Measurements from ENCODE around the gene MEF2D.

The MEF2D gene

GRCh38 chr1:156430866-156431265, 69.7 kb downstream of the MEF2D start:
- H3K27me3 ChIP-seq (ENCODE audit: insufficient read depth, poor library complexity, severe bottlenecking): peaks cover 99% of the 10 kb centered on the region
- no peak overlapping the region for H3K4me3 ChIP-seq (ENCODE audit: severe bottlenecking)
- H3K36me3 ChIP-seq (ENCODE audit: low read depth): no peaks in the 10 kb centered on the region
- no peak overlapping the region for H3K27ac ChIP-seq (ENCODE audit: poor library complexity, severe bottlenecking)
- no peaks in the 10 kb centered on the region for H3K4me1 ChIP-seq (ENCODE audit: insufficient read depth, poor library complexity, severe bottlenecking)
- no peak for TF ChIP-seq CTCF (IDR thresholded peaks at IDR 0.05; ENCODE audit: poor library complexity, severe bottlenecking)
- ATAC-seq (ENCODE audit: low read depth) (no peak), DNase-seq (ENCODE audit: low spot score) (no peak)
- H3K9me3 ChIP-seq (ENCODE audit: severe bottlenecking): no peaks in the 10 kb centered on the region

GRCh38 chr1:156430303-156430702, 70.3 kb downstream of the MEF2D start:
- ATAC-seq (ENCODE audit: low read depth) (no peak), DNase-seq (ENCODE audit: low spot score) (no peak)
- Histone ChIP-seq H3K9me3 (ENCODE audit: severe bottlenecking) (no peaks in the 10 kb centered on the region), H3K27ac (ENCODE audit: poor library complexity, severe bottlenecking) (no peak overlapping the region), H3K4me3 (ENCODE audit: severe bottlenecking) (no peak overlapping the region), H3K4me1 (ENCODE audit: insufficient read depth, poor library complexity, severe bottlenecking) (no peaks in the 10 kb centered on the region), H3K36me3 (ENCODE audit: low read depth) (no peaks in the 10 kb centered on the region), H3K27me3 (ENCODE audit: insufficient read depth, poor library complexity, severe bottlenecking) (peaks cover 99% of the 10 kb centered on the region)
- no peak for TF ChIP-seq CTCF (IDR thresholded peaks at IDR 0.05; ENCODE audit: poor library complexity, severe bottlenecking)

GRCh38 chr1:156429313-156430060, 71.1 kb downstream of the MEF2D start:
- ATAC-seq (ENCODE audit: low read depth): no peak
- H3K27ac ChIP-seq (ENCODE audit: poor library complexity, severe bottlenecking): no peak overlapping the region
- no peaks in the 10 kb centered on the region for H3K36me3 ChIP-seq (ENCODE audit: low read depth)
- peaks cover 99% of the 10 kb centered on the region for H3K27me3 ChIP-seq (ENCODE audit: insufficient read depth, poor library complexity, severe bottlenecking)
- H3K4me1 ChIP-seq (ENCODE audit: insufficient read depth, poor library complexity, severe bottlenecking): no peaks in the 10 kb centered on the region
- no peak for TF ChIP-seq CTCF (IDR thresholded peaks at IDR 0.05; ENCODE audit: poor library complexity, severe bottlenecking)
- H3K4me3 ChIP-seq (ENCODE audit: severe bottlenecking): no peak overlapping the region
- DNase-seq (ENCODE audit: low spot score): no peak
- no peaks in the 10 kb centered on the region for H3K9me3 ChIP-seq (ENCODE audit: severe bottlenecking)

GRCh38 chr1:156428746-156429288, 71.8 kb downstream of the MEF2D start:
- Histone ChIP-seq H3K4me3 (ENCODE audit: severe bottlenecking) (no peak overlapping the region), H3K4me1 (ENCODE audit: insufficient read depth, poor library complexity, severe bottlenecking) (no peaks in the 10 kb centered on the region), H3K36me3 (ENCODE audit: low read depth) (no peaks in the 10 kb centered on the region), H3K27ac (ENCODE audit: poor library complexity, severe bottlenecking) (no peak overlapping the region), H3K27me3 (ENCODE audit: insufficient read depth, poor library complexity, severe bottlenecking) (peaks cover 99% of the 10 kb centered on the region), H3K9me3 (ENCODE audit: severe bottlenecking) (no peaks in the 10 kb centered on the region)
- no peak for TF ChIP-seq CTCF (IDR thresholded peaks at IDR 0.05; ENCODE audit: poor library complexity, severe bottlenecking)
- ATAC-seq (ENCODE audit: low read depth): no peak; the same call in 2 of the 3 replicates
- DNase-seq (ENCODE audit: low spot score): no peak

- Histone ChIP-seq H3K36me3 (ENCODE audit: low read depth) (no peaks in the 10 kb centered on the region), H3K4me3 (ENCODE audit: severe bottlenecking) (no peak overlapping the region), H3K4me1 (ENCODE audit: insufficient read depth, poor library complexity, severe bottlenecking) (no peaks in the 10 kb centered on the region), H3K27ac (ENCODE audit: poor library complexity, severe bottlenecking) (no peak overlapping the region), H3K9me3 (ENCODE audit: severe bottlenecking) (no peaks in the 10 kb centered on the region), H3K27me3 (ENCODE audit: insufficient read depth, poor library complexity, severe bottlenecking) (peaks cover 99% of the 10 kb centered on the region)
- no peak for TF ChIP-seq CTCF (IDR thresholded peaks at IDR 0.05; ENCODE audit: poor library complexity, severe bottlenecking)
- ATAC-seq (ENCODE audit: low read depth) (no peak), DNase-seq (ENCODE audit: low spot score) (no peak)
These were observed 72.6 kb downstream of the MEF2D start for GRCh38 chr1:156427957-156428356.
